ENCODE measurements around the gene TANGO6.
A peak's percentile ranks its signal among the peaks of the same experiment; 100 is the strongest.

The TANGO6 gene

DNA sequence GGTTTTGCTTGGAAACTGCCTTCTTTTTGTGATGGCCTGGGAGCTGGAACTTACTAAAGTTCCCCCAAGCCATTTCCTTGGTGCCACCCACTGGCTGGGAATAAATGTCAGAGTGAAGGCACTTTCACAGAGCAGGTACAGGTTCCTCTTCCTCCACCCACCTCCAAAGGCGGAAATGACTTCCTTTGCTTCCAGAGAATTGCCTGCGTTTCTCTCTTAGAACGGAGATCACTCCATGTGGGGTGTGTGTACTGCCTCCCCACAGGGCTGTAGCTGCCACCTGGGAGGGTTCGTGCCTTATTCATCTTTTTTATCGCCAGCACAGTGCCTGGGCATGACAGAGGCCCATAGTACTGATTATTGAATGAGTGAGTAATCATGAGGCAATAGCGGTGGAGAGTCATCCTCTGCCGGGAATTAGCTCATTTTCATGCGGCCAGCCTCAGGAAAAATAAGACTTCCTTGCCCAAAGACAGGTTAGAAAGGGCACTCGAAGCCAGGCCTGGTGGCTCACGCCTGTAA lies 229.9 kb downstream of the TANGO6 start:
- Histone ChIP-seq H2AFZ (ENCODE audit: low read depth, low read length) (no peak overlapping the region), H3K4me1 (ENCODE audit: control insufficient read depth, insufficient read depth, low read depth, low read length) (peaks cover 28% of the 10 kb centered on the region), H2BK5ac (ENCODE audit: low read depth, low read length, poor library complexity, severe bottlenecking) (peak overlapping the region; percentile 4), H3K79me1 (replicated peaks; ENCODE audit: low read length, poor library complexity, severe bottlenecking) (peaks cover 4% of the 10 kb centered on the region), H4K91ac (ENCODE audit: low read length) (no peak overlapping the region), H3K4me2 (ENCODE audit: low read length, poor library complexity, severe bottlenecking) (no peak overlapping the region), H3K14ac (ENCODE audit: low read length in 2 of 2) (no peak overlapping the region), H3K9me3 (ENCODE audit: control insufficient read depth, low read length) (no peaks in the 10 kb centered on the region), H3K4ac (ENCODE audit: low read depth in 1 of 2, low read length in 2 of 2) (no peak overlapping the region), H3K27ac (ENCODE audit: low read length, poor library complexity, severe bottlenecking) (peak overlapping the region; percentile 81), H2AK5ac (ENCODE audit: low read length, severe bottlenecking) (peak overlapping the region; percentile 4), H2BK15ac (ENCODE audit: low read depth, poor library complexity, severe bottlenecking) (no peak overlapping the region), H2BK120ac (ENCODE audit: low read depth, low read length) (no peak overlapping the region), H3K36me3 (ENCODE audit: control insufficient read depth in 1 of 2, insufficient read depth in 2 of 2, low read depth in 1 of 2, low read length in 2 of 2) (no peaks in the 10 kb centered on the region), H3K18ac (ENCODE audit: low read depth in 1 of 2, low read length in 2 of 2) (no peak overlapping the region), H3K27me3 (ENCODE audit: control insufficient read depth in 1 of 2, insufficient read depth in 1 of 2, low read length in 2 of 2) (no peaks in the 10 kb centered on the region), H3K4me3 (ENCODE audit: insufficient read depth in 1 of 2, low read depth in 1 of 2, low read length in 2 of 2) (no peak overlapping the region), H2BK12ac (ENCODE audit: low read length in 2 of 2) (no peak overlapping the region), H3K23ac (ENCODE audit: low read length in 2 of 2) (no peak overlapping the region), H3K9ac (ENCODE audit: low read length) (peak overlapping the region; percentile 24), H4K8ac (ENCODE audit: low read length) (no peak overlapping the region)
- DNase-seq, result peak; percentile 85
- 28% methylated on average over 10 of the region's 10 CpGs for WGBS

DNA sequence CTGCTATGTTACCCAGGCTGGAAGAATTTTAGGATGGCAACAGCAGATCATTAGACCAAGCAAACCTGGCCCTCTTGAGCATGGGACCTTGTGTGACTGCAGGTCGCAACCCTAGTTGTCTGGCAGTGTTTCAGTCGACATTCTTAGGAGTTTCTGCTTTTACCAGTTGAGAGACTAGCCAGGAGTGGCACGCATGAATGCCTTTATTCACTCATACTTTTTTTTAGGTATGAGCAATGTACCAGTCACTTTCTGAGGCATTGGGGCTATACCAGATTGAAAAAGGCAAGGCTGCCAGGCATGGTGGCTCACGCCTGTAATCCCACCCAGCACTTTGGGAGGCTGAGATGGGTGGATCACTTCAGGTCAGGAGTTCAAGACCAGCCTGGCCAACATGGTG lies 233.9 kb downstream of the TANGO6 start:
- Histone ChIP-seq H2BK120ac (ENCODE audit: low read depth, low read length) (no peak overlapping the region), H2BK15ac (ENCODE audit: low read depth, poor library complexity, severe bottlenecking) (no peak overlapping the region), H2AFZ (ENCODE audit: low read depth, low read length) (no peak overlapping the region), H3K14ac (ENCODE audit: low read length in 2 of 2) (no peak overlapping the region), H3K4me2 (ENCODE audit: low read length, poor library complexity, severe bottlenecking) (no peak overlapping the region), H3K27me3 (ENCODE audit: control insufficient read depth in 1 of 2, insufficient read depth in 1 of 2, low read length in 2 of 2) (no peaks in the 10 kb centered on the region), H3K18ac (ENCODE audit: low read depth in 1 of 2, low read length in 2 of 2) (no peak overlapping the region), H3K79me1 (replicated peaks; ENCODE audit: low read length, poor library complexity, severe bottlenecking) (peaks cover 4% of the 10 kb centered on the region), H2BK12ac (ENCODE audit: low read length in 2 of 2) (no peak overlapping the region), H2BK5ac (ENCODE audit: low read depth, low read length, poor library complexity, severe bottlenecking) (no peak overlapping the region), H3K4ac (ENCODE audit: low read depth in 1 of 2, low read length in 2 of 2) (no peak overlapping the region), H2AK5ac (ENCODE audit: low read length, severe bottlenecking) (no peak overlapping the region), H3K36me3 (ENCODE audit: control insufficient read depth in 1 of 2, insufficient read depth in 2 of 2, low read depth in 1 of 2, low read length in 2 of 2) (no peaks in the 10 kb centered on the region), H3K4me3 (ENCODE audit: insufficient read depth in 1 of 2, low read depth in 1 of 2, low read length in 2 of 2) (no peak overlapping the region), H3K9me3 (ENCODE audit: control insufficient read depth, low read length) (no peaks in the 10 kb centered on the region), H4K91ac (ENCODE audit: low read length) (no peak overlapping the region), H4K8ac (ENCODE audit: low read length) (no peak overlapping the region), H3K4me1 (ENCODE audit: control insufficient read depth, insufficient read depth, low read depth, low read length) (peaks cover 23% of the 10 kb centered on the region), H3K9ac (ENCODE audit: low read length) (no peak overlapping the region), H3K27ac (ENCODE audit: low read length, poor library complexity, severe bottlenecking) (peak overlapping the region; percentile 73), H3K23ac (ENCODE audit: low read length in 2 of 2) (no peak overlapping the region)
- DNase-seq, result no peak
- 77% methylated on average over 4 of the region's 4 CpGs for WGBS

DNA sequence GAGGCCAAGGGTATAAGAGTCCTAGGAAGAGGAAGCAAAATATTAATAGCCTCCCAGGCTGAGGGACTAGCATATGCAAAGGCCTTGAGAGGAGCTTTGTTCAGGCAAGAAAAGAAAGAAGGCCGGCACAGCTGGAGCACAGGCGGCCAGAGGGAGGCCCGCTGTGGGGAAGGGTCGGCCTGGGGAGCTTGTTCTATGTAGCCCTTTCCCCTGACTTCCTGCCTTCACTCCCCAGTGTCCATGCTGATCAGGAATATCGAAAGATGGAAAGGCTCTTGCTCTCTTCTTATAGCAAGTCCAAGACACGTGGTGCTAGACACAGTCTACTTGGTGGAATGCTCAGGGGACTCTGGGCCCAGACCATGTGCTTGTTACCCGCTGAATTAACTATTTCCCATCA lies 234.7 kb downstream of the TANGO6 start:
- Histone ChIP-seq H2BK12ac (ENCODE audit: low read length in 2 of 2) (no peak overlapping the region), H2BK120ac (ENCODE audit: low read depth, low read length) (no peak overlapping the region), H3K4ac (ENCODE audit: low read depth in 1 of 2, low read length in 2 of 2) (no peak overlapping the region), H2BK15ac (ENCODE audit: low read depth, poor library complexity, severe bottlenecking) (no peak overlapping the region), H3K23ac (ENCODE audit: low read length in 2 of 2) (peak overlapping the region in 1 of 2 experiments; percentile 40), H3K27ac (ENCODE audit: low read length, poor library complexity, severe bottlenecking) (peak overlapping the region; percentile 55), H3K18ac (ENCODE audit: low read depth in 1 of 2, low read length in 2 of 2) (no peak overlapping the region), H2AK5ac (ENCODE audit: low read length, severe bottlenecking) (peak overlapping the region; percentile 79), H3K9ac (ENCODE audit: low read length) (no peak overlapping the region), H3K4me1 (ENCODE audit: control insufficient read depth, insufficient read depth, low read depth, low read length) (peaks cover 21% of the 10 kb centered on the region), H3K4me2 (ENCODE audit: low read length, poor library complexity, severe bottlenecking) (no peak overlapping the region), H3K4me3 (ENCODE audit: insufficient read depth in 1 of 2, low read depth in 1 of 2, low read length in 2 of 2) (no peak overlapping the region), H4K8ac (ENCODE audit: low read length) (no peak overlapping the region), H3K14ac (ENCODE audit: low read length in 2 of 2) (no peak overlapping the region), H3K79me1 (replicated peaks; ENCODE audit: low read length, poor library complexity, severe bottlenecking) (peaks cover 4% of the 10 kb centered on the region), H4K91ac (ENCODE audit: low read length) (no peak overlapping the region), H3K9me3 (ENCODE audit: control insufficient read depth, low read length) (no peaks in the 10 kb centered on the region), H2BK5ac (ENCODE audit: low read depth, low read length, poor library complexity, severe bottlenecking) (peak overlapping the region; percentile 51), H3K27me3 (ENCODE audit: control insufficient read depth in 1 of 2, insufficient read depth in 1 of 2, low read length in 2 of 2) (no peaks in the 10 kb centered on the region), H3K36me3 (ENCODE audit: control insufficient read depth in 1 of 2, insufficient read depth in 2 of 2, low read depth in 1 of 2, low read length in 2 of 2) (no peaks in the 10 kb centered on the region), H2AFZ (ENCODE audit: low read depth, low read length) (no peak overlapping the region)
- no peak for DNase-seq
- 46% methylated on average over 7 of the region's 7 CpGs for WGBS

DNA sequence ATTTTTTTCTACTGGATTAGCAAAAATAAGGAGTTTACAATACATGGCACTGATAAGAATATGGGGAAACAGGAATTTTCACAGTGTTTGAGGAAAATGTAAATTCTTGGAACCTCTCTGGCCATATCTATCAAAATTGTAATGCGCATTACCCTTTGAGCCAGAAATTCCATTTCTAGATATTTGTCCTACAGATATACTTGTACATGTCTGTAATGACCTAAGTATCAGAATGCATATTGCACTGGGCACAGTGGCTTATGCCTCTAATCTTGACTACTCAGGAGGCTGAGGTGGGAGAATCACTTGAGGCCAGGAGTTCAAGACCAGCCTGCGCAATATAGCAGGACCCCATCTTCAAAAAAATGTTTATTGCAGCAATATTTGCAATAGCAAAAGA lies 236.4 kb downstream of the TANGO6 start:
- H2AFZ ChIP-seq (ENCODE audit: low read depth, low read length), result no peak overlapping the region
- WGBS, result 100% methylated on average over 1 of the region's 2 CpGs
- peaks cover 2% of the 10 kb centered on the region for H3K79me1 ChIP-seq (replicated peaks; ENCODE audit: low read length, poor library complexity, severe bottlenecking)
- no peak overlapping the region for H3K4ac ChIP-seq (ENCODE audit: low read depth in 1 of 2, low read length in 2 of 2)
- no peak overlapping the region for H3K27ac ChIP-seq (ENCODE audit: low read length, poor library complexity, severe bottlenecking)
- H2BK15ac ChIP-seq (ENCODE audit: low read depth, poor library complexity, severe bottlenecking), result no peak overlapping the region
- H2BK5ac ChIP-seq (ENCODE audit: low read depth, low read length, poor library complexity, severe bottlenecking), result no peak overlapping the region
- H3K9ac ChIP-seq (ENCODE audit: low read length), result no peak overlapping the region
- no peak for DNase-seq
- H3K9me3 ChIP-seq (ENCODE audit: control insufficient read depth, low read length), result no peaks in the 10 kb centered on the region
- H2BK120ac ChIP-seq (ENCODE audit: low read depth, low read length), result no peak overlapping the region
- H2BK12ac ChIP-seq (ENCODE audit: low read length in 2 of 2), result no peak overlapping the region
- H3K4me3 ChIP-seq (ENCODE audit: insufficient read depth in 1 of 2, low read depth in 1 of 2, low read length in 2 of 2), result no peak overlapping the region
- H4K91ac ChIP-seq (ENCODE audit: low read length), result no peak overlapping the region
- H3K18ac ChIP-seq (ENCODE audit: low read depth in 1 of 2, low read length in 2 of 2), result no peak overlapping the region
- no peak overlapping the region for H2AK5ac ChIP-seq (ENCODE audit: low read length, severe bottlenecking)
- no peaks in the 10 kb centered on the region for H3K27me3 ChIP-seq (ENCODE audit: control insufficient read depth in 1 of 2, insufficient read depth in 1 of 2, low read length in 2 of 2)
- peaks cover 5 to 6% of the 10 kb centered on the region in 2 experiments for H3K36me3 ChIP-seq (ENCODE audit: control insufficient read depth in 1 of 2, insufficient read depth in 2 of 2, low read depth in 1 of 2, low read length in 2 of 2)
- H3K23ac ChIP-seq (ENCODE audit: low read length in 2 of 2), result no peak overlapping the region
- no peak overlapping the region for H4K8ac ChIP-seq (ENCODE audit: low read length)
- no peak overlapping the region for H3K14ac ChIP-seq (ENCODE audit: low read length in 2 of 2)
- peaks cover 19% of the 10 kb centered on the region for H3K4me1 ChIP-seq (ENCODE audit: control insufficient read depth, insufficient read depth, low read depth, low read length)
- no peak overlapping the region for H3K4me2 ChIP-seq (ENCODE audit: low read length, poor library complexity, severe bottlenecking)

Measured in mesenchymal stem cell (in vitro differentiated cells and primary cell).